RWPE1 (cell line): ENCODE data around the gene DEPDC5.

Experiments used
- CTCF ChIA-PET: fragments of 350-600 bp; sonication (Branson Sonifier 250); formaldehyde crosslinking; extraction: SDS; loops from one replicate; lab custom pipeline; 2021; lab: Yijun Ruan, JAX
- POLR2A ChIA-PET: fragments of 400-600 bp; formaldehyde crosslinking; extraction: SDS; loops from one replicate; lab custom pipeline; 2020; ENCODE audit warnings: antibody characterized with exemption; ENCODE audit not compliant: low non-redundant PET; lab: Yijun Ruan, JAX
- DNase-seq: peaks from one replicate; pipeline ENCODE4 v3.0.0; 2012; ENCODE audit warnings: low spot score
- H3K27ac ChIP-seq: fragments of 450-650 bp; 2 replicates; pipeline ENCODE4 v1.5.1; 2017
- TF ChIP-seq, protein P1 (sequence below): fragments of 450-650 bp; conservative IDR thresholded peaks from 2 replicates; pipeline ENCODE4 v1.5.1; 2017; ENCODE audit warnings: low read depth, mild to moderate bottlenecking

DEPDC5 gene

GRCh38 chr22:31852691-31853421 is 99.0 kb downstream of the DEPDC5 start:
- ChIA-PET CTCF (interaction anchor here (0.7 kb wide), 1 partner anchor 14 kb away, joined by 10 read pairs; no protein-coding TSS in a partner anchor), POLR2A (no interaction called here)
- TF ChIP-seq, protein P1, sequence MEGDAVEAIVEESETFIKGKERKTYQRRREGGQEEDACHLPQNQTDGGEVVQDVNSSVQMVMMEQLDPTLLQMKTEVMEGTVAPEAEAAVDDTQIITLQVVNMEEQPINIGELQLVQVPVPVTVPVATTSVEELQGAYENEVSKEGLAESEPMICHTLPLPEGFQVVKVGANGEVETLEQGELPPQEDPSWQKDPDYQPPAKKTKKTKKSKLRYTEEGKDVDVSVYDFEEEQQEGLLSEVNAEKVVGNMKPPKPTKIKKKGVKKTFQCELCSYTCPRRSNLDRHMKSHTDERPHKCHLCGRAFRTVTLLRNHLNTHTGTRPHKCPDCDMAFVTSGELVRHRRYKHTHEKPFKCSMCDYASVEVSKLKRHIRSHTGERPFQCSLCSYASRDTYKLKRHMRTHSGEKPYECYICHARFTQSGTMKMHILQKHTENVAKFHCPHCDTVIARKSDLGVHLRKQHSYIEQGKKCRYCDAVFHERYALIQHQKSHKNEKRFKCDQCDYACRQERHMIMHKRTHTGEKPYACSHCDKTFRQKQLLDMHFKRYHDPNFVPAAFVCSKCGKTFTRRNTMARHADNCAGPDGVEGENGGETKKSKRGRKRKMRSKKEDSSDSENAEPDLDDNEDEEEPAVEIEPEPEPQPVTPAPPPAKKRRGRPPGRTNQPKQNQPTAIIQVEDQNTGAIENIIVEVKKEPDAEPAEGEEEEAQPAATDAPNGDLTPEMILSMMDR, result no peak
- DNase-seq, result no peak
- no peak overlapping the region for H3K27ac ChIP-seq

DNA sequence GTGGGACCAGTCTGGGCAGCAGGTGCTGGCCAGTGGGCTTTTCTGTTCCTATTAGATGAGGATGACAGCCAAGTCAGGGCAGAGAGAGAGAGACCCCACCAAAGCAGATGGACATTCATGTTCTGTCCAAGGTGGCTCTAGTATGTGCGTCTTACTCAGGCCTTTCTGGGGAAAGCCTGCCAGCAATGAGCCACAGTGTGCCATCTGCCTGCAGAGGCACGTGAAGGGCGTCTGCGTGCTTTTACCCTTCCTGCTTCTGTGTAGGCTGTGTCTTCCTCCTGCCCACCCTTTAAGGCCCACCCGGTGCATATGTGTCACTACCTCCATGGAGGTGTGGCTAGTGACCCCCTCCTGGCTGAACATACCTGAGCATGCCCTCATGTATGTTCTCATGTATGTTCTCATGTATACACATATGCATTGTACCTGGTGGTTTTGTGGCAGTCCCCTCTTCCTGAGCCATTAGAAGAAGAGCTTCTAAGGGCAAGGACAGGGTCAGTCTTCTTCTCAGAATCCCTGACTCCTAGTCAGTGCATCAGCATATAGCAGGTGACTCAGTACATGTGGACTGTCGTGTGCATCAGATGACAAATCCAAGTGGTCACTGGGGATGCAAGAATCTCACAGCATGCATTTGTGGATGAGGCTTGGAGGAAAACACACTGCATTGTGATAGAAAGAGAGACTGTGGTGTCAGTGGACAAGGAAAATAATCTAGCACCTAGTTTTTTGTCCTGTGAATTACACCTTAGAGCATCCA is 100.1 kb downstream of the DEPDC5 start:
- CTCF ChIA-PET, result interaction anchor here (0.5 to 0.7 kb wide), 2 partner anchors 116 to 162 kb away, joined by 3 read pairs; no protein-coding TSS in a partner anchor
- POLR2A ChIA-PET, result no interaction called here
- no peak for DNase-seq
- TF ChIP-seq, protein P1, result no peak
- no peak overlapping the region for H3K27ac ChIP-seq

DNA sequence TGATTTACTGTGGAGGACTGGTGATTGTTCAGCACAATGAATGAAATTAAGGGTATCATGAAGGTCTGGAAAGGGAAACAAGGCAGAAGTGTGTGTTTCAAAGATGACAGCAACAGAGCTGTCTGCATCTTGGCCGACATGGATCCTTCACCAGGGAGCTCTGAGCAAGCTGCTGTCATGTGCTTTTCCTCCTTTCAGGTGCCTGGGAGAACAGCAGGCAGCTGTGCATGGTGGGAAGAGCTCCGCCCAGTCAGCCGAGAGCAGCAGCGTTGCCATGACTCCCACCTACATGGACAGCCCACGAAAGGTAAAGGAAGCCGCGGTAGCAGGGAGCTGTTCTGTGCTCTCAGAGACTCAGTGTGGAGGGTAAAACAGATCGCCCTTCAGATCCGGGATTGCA is 103.4 kb downstream of the DEPDC5 start:
- no peak for DNase-seq
- no peak overlapping the region for H3K27ac ChIP-seq
- TF ChIP-seq, protein P1, result no peak
- CTCF ChIA-PET, result no interaction called here
- POLR2A ChIA-PET, result no interaction called here

GRCh38 chr22:31861226-31861840 is 107.5 kb downstream of the DEPDC5 start:
- TF ChIP-seq, protein P1, result no peak
- POLR2A ChIA-PET, result no interaction called here
- CTCF ChIA-PET, result no interaction called here

GRCh38 chr22:31866918-31867317 is 113.1 kb downstream of the DEPDC5 start:
- H3K27ac ChIP-seq, result no peak overlapping the region
- POLR2A ChIA-PET, result no interaction called here
- DNase-seq, result no peak
- TF ChIP-seq, protein P1, result no peak
- CTCF ChIA-PET, result no interaction called here

More at GRCh38 chr22:31861226-31861840, 107.5 kb downstream of the DEPDC5 start:
- DNase-seq, result no peak
- H3K27ac ChIP-seq, result no peak overlapping the region
